Measurements from ENCODE around the gene IL17REL. TPM values are rescaled to one million over a fixed set of nuclear protein-coding genes. Genes with fewer than 3 reads are reported as not detected.

Gene IL17REL
- total and polyA plus RNA-seq, 10 of the 15 experiments (the other 5 are each of a cell fraction or from before 2014, with no cell fraction given): 0.03 TPM; not detected in 9

- TF ChIP-seq SMC3 (IDR thresholded peaks at IDR 0.05; ENCODE audit: borderline replicate concordance, low read length): no peak
- no peak for TF ChIP-seq MEF2B (IDR thresholded peaks at IDR 0.05; ENCODE audit: partially characterized antibody, poor library complexity, severe bottlenecking)
- TF ChIP-seq PBX3 (IDR thresholded peaks at IDR 0.05; ENCODE audit: insufficient replicate concordance, low read depth, low read length): no peak
- peak; percentile 46; the same call in 1 of the 2 replicates for TF ChIP-seq MAX (IDR thresholded peaks at IDR 0.05; ENCODE audit: low read depth, low read length)
- TF ChIP-seq NRF1 (conservative IDR thresholded peaks at IDR 0.05; ENCODE audit: low read depth, low read length): no peak
- no peak for TF ChIP-seq BCLAF1 (IDR thresholded peaks at IDR 0.05)
- TF ChIP-seq PML (IDR thresholded peaks at IDR 0.05; ENCODE audit: low read length): no peak
- TF ChIP-seq KDM1A (IDR thresholded peaks at IDR 0.05; ENCODE audit: borderline replicate concordance): no peak
- TF ChIP-seq USF1 (IDR thresholded peaks at IDR 0.05; ENCODE audit: borderline replicate concordance, extremely low read length, insufficient read depth, low read depth, low read length): no peak
- TF ChIP-seq ELK1 (IDR thresholded peaks at IDR 0.05; ENCODE audit: low read depth, low read length): no peak
- TF ChIP-seq SREBF2 (IDR thresholded peaks at IDR 0.05; ENCODE audit: low read length): no peak
- TF ChIP-seq CTCF (IDR thresholded peaks at IDR 0.05 in 2 of 3, conservative IDR thresholded peaks at IDR 0.05 in 1 of 3; ENCODE audit: control insufficient read depth in 2 of 3, extremely low read depth in 1 of 3, insufficient read depth in 1 of 3, low read depth in 3 of 3, low read length in 3 of 3): no peak
- TF ChIP-seq CBX3 (IDR thresholded peaks at IDR 0.05; ENCODE audit: borderline replicate concordance, low read depth): no peak
- TF ChIP-seq SKIL (IDR thresholded peaks at IDR 0.05; ENCODE audit: low read depth, poor library complexity, severe bottlenecking): no peak
- TF ChIP-seq TCF7 (IDR thresholded peaks at IDR 0.05; ENCODE audit: borderline replicate concordance): no peak
- TF ChIP-seq FOXM1 (IDR thresholded peaks at IDR 0.05; ENCODE audit: low read depth, low read length): no peak
- TF ChIP-seq SP1 (IDR thresholded peaks at IDR 0.05; ENCODE audit: low read depth, low read length): no peak
Observed at GRCh38 chr22:49971232-49972162, 41.1 kb downstream of the IL17REL start (continued).
